PFSK-1 (cell line): Measurements from ENCODE around the gene EXOC8.

Experiments
- FOXP2 ChIP-seq: optimal IDR thresholded peaks from 2 replicates; pipeline ENCODE3; 2011; ENCODE audit warnings: borderline replicate concordance, control low read depth, inconsistent platforms; ENCODE audit not compliant: insufficient read depth; ENCODE audit errors: extremely low read length, extremely low read depth
- POLR2AphosphoS5 ChIP-seq: IDR thresholded peaks from 2 replicates; pipeline ENCODE4 v1.6.1; 2012; ENCODE audit warnings: low read depth, mild to moderate bottlenecking, control low read depth, low read length, moderate library complexity
- SIN3A ChIP-seq: IDR thresholded peaks from 2 replicates; pipeline ENCODE4 v1.6.1; 2012; ENCODE audit warnings: mild to moderate bottlenecking, low read length, moderate library complexity, borderline replicate concordance; ENCODE audit not compliant: insufficient read depth
- TAF1 ChIP-seq: IDR thresholded peaks from 2 replicates; pipeline ENCODE4 v1.6.1; 2012; ENCODE audit warnings: low read length, control low read depth, borderline replicate concordance; ENCODE audit not compliant: insufficient read depth
- TF ChIP-seq, protein P1 (sequence below), 2 experiments: IDR thresholded peaks; 2 replicates each; pipeline versions ENCODE4 v1.6.1 to v1.8.0; 2011 to 2012; ENCODE audit warnings: low read depth in 2 of 2, low read length in 2 of 2, control low read depth in 1 of 2, inconsistent platforms in 1 of 2, mild to moderate bottlenecking in 1 of 2, moderate library complexity in 1 of 2; ENCODE audit not compliant: insufficient read depth in 1 of 2

EXOC8 gene

DNA sequence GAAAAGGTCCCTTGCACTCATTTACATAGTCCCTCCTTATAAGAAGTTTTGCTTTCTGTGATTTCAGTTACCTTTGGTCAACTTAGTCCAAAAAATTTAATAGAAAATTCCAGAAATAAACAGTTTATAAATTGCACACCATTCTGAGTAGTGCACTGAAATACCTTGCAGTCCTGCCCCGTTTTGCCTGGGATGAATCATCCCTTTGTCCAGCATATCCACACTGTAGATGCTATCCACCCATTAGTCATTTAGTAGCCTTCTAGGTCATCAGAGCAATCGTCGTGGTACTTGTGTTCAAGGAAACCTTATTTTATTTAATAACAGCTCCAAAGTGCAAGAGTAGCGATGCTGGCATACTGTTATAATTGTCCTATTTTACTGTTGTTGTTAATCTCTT, 38.4 kb upstream of the EXOC8 start:
- TF ChIP-seq, protein P1, sequence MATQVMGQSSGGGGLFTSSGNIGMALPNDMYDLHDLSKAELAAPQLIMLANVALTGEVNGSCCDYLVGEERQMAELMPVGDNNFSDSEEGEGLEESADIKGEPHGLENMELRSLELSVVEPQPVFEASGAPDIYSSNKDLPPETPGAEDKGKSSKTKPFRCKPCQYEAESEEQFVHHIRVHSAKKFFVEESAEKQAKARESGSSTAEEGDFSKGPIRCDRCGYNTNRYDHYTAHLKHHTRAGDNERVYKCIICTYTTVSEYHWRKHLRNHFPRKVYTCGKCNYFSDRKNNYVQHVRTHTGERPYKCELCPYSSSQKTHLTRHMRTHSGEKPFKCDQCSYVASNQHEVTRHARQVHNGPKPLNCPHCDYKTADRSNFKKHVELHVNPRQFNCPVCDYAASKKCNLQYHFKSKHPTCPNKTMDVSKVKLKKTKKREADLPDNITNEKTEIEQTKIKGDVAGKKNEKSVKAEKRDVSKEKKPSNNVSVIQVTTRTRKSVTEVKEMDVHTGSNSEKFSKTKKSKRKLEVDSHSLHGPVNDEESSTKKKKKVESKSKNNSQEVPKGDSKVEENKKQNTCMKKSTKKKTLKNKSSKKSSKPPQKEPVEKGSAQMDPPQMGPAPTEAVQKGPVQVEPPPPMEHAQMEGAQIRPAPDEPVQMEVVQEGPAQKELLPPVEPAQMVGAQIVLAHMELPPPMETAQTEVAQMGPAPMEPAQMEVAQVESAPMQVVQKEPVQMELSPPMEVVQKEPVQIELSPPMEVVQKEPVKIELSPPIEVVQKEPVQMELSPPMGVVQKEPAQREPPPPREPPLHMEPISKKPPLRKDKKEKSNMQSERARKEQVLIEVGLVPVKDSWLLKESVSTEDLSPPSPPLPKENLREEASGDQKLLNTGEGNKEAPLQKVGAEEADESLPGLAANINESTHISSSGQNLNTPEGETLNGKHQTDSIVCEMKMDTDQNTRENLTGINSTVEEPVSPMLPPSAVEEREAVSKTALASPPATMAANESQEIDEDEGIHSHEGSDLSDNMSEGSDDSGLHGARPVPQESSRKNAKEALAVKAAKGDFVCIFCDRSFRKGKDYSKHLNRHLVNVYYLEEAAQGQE (IDR thresholded peaks at IDR 0.05; ENCODE audit: insufficient read depth in 1 of 2, low read depth in 2 of 2, low read length in 2 of 2), result no peak
- TF ChIP-seq SIN3A (no peak), FOXP2 (no peak), TAF1 (no peak), POLR2AphosphoS5 (no peak)

DNA sequence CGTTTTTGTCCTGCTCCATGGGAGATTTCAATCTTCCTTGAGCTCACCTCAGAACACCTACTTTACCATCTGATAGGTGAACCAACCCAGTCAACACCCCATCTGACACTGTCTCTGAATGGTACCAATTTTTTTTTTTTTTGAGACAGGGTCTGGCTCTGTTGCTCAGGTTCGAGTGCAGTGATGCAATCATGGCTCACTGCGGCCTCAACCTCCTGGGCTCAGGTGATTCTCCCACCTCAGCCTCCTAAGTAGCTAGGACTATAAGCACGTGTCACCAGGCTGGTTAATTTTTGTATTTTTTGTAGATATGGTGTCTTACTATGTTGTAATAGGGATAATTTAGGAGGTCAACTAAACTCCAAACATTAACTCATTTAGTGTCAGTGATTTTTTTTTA, 36.7 kb upstream of the EXOC8 start:
- no peak for TF ChIP-seq POLR2AphosphoS5
- no peak for TF ChIP-seq TAF1
- TF ChIP-seq, protein P1 (IDR thresholded peaks at IDR 0.05; ENCODE audit: insufficient read depth in 1 of 2, low read depth in 2 of 2, low read length in 2 of 2), result no peak
- TF ChIP-seq SIN3A, result no peak
- no peak for TF ChIP-seq FOXP2

DNA sequence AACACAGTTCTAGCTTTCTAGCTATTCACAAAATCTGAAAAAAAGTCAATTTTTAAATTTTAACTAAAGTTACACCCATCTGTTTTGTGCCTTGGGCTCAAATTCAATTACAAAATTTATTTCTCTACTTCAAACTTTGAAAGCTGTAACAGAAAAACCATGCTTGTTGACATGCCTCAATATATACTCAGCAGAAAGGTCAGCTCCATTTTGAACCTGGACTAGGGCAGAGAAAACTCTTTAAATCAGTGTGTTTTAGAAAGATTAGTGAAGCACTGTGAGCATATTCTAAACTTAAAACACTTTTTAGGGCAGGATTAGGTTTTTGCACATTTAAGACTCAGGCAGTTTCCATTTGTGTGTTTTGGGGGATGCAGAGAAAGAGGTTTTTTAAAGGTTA, 34.8 kb upstream of the EXOC8 start:
- TF ChIP-seq FOXP2, result no peak
- TF ChIP-seq, protein P1 (IDR thresholded peaks at IDR 0.05; ENCODE audit: insufficient read depth in 1 of 2, low read depth in 2 of 2, low read length in 2 of 2), result no peak
- TF ChIP-seq SIN3A, result no peak
- no peak for TF ChIP-seq TAF1
- TF ChIP-seq POLR2AphosphoS5, result no peak

DNA sequence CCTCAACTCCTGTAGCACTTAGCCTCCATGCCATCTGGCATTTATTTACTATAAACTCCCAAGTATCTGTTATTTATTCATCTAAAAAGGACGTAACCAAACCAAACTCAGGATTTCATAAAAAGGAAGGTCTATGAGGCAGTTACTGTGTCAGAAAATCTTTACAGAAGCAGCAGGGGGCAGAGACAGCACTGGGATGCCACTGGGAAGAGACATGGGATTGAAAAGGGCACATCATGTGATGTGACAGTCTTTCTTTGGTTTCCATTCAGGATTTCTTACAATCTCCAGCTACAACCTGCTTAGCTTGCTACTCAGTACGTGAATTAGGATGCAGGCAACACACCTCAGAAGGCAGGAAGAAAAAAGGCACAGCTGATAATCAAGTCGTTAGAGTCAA, 31.6 kb upstream of the EXOC8 start:
- no peak for TF ChIP-seq SIN3A
- TF ChIP-seq TAF1, result no peak

DNA sequence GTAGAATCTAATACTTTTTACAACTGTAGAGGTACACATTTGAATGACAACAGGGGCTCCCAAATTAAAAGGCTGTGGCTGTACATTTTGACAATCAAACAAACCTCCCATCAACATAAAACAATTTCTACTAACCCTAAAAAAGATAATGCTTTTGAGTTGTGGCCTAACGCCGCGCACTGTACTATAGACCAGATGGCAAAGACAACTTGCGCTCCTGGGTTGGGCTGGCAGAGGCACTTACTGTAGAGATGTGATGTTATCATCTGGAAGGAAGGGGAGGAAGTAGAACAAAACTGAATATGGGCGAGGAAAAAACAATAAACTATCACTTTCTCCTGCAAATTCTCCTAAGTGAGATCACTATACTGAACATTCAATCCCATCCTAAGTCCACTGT, 26.5 kb upstream of the EXOC8 start:
- TF ChIP-seq, protein P1 (IDR thresholded peaks at IDR 0.05; ENCODE audit: insufficient read depth in 1 of 2, low read depth in 2 of 2, low read length in 2 of 2), result no peak
- TF ChIP-seq FOXP2, result no peak
- no peak for TF ChIP-seq SIN3A
- no peak for TF ChIP-seq POLR2AphosphoS5
- no peak for TF ChIP-seq TAF1
